ENCODE results near the gene NDUFS1.
"Not testable (repeated sequence)": the region's sequence is repeated elsewhere in the genome, so short reads cannot be mapped to it uniquely, and the experiment has no call there.

DNA sequence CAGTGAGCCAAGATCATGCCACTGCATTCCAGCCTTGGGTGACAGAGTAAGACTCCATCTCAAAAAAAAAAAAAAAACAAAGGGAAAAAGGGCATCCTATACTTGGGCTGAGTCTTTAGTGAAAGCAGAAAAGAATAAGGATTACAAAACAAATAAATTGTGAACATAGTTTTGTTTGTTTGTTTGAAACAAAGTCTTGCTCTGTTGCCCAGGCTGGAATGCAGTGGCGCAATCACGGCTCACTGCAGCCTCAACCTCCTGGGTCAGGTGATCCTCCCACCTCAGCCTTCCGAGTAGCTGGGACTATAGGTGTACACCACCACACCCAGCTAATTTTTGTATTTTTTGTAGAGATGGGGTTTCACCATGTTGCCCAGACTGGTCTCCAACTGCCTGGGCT is 36.7 kb downstream of the NDUFS1 start:
- TF ChIP-seq POLR2A, CTCF (IDR thresholded peaks at IDR 0.05): not testable (repeated sequence)
